Vagina (tissue), 2 donors: ENCODE measurements around the gene APOA1. TPM values are rescaled to one million over a fixed set of nuclear protein-coding genes. Genes with fewer than 3 reads are reported as not detected.

Experiments
- DNase-seq, 2 donors: peaks; one replicate each; pipeline ENCODE4 v3.0.0-alpha.2; 2017; ENCODE audit errors: extremely low spot score in 2 of 2
- H3K27ac ChIP-seq: fragments of 200-600 bp; sonication (generic); one replicate; pipeline ENCODE4 v1.5.1; 2019
- H3K27me3 ChIP-seq: fragments of 200-600 bp; sonication (generic); one replicate; pipeline ENCODE4 v1.5.1; 2019
- H3K36me3 ChIP-seq, 2 donors: fragments of 200-600 bp; sonication (generic); one replicate each; pipeline ENCODE4 v1.5.1; 2017 to 2019
- H3K4me1 ChIP-seq: fragments of 200-600 bp; sonication (generic); one replicate; pipeline ENCODE4 v1.5.1; 2019
- H3K4me3 ChIP-seq, 2 donors: fragments of 200-600 bp; sonication (generic); 1 replicate in 1 of 2; 2 replicates in 1 of 2; pipeline ENCODE4 v1.5.1; 2016 to 2019
- H3K9me3 ChIP-seq: fragments of 200-600 bp; sonication (generic); one replicate; pipeline ENCODE4 v1.5.1; 2019
- POLR2A ChIP-seq, 2 donors: fragments of 450-650 bp; IDR thresholded peaks; one replicate each; pipeline ENCODE4 v1.6.1; 2017; ENCODE audit warnings: antibody characterized with exemption in 2 of 2, mild to moderate bottlenecking in 2 of 2, moderate library complexity in 2 of 2
- POLR2AphosphoS5 ChIP-seq, 2 donors: sonication (generic); formaldehyde crosslinking; IDR thresholded peaks; one replicate each; pipeline ENCODE4 v1.9.0; 2017; ENCODE audit warnings: antibody characterized with exemption in 2 of 2, mild to moderate bottlenecking in 2 of 2, low read depth in 1 of 2; ENCODE audit not compliant: insufficient read depth in 1 of 2
- intact Hi-C: fragments of 100-400 bp; cut with DNase I; formaldehyde crosslinking; loops from one replicate; pipeline ENCODE4 v1.15.1; 2023
- total RNA-seq: library from RNA; depleted of rRNA; stranded (reverse); fragments of >200 nt; gene quantifications from one replicate; pipeline ENCODE4 v1.2.3, GENCODE V29; 2016
- TF ChIP-seq, protein P1 (sequence below), 3 experiments: fragments of 450-650 bp in 2 of 3; fragments of 200-600 bp in 1 of 3; sonication (generic) in 1 of 3; IDR thresholded peaks; one replicate each; pipeline ENCODE4 v1.5.1; 2017 to 2019; ENCODE audit warnings: antibody characterized with exemption in 3 of 3, mild to moderate bottlenecking in 2 of 3, moderate library complexity in 2 of 3

The APOA1 gene
- total RNA-seq, 1 donor from 2014 or later: 2.2 TPM

DNA sequence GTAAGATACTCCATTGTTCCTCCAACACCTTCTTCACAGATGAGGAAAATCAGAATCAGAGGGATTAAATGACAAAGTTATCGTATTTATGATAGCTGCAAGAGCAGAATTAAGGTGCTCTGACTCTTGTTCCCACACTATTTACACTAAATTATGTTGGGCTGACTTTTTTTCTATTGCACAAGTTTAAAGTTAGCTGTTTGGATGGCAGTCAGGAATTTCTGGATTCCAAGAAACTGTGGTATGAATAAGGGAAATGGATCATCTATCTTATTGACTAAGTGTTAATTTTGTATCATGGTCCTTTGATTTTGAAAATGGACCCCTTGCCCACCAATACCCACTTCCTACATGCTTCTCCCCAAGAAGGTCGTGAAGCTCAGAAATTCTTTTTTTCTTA lies 19.9 kb upstream of the APOA1 start:
- TF ChIP-seq, protein P1, sequence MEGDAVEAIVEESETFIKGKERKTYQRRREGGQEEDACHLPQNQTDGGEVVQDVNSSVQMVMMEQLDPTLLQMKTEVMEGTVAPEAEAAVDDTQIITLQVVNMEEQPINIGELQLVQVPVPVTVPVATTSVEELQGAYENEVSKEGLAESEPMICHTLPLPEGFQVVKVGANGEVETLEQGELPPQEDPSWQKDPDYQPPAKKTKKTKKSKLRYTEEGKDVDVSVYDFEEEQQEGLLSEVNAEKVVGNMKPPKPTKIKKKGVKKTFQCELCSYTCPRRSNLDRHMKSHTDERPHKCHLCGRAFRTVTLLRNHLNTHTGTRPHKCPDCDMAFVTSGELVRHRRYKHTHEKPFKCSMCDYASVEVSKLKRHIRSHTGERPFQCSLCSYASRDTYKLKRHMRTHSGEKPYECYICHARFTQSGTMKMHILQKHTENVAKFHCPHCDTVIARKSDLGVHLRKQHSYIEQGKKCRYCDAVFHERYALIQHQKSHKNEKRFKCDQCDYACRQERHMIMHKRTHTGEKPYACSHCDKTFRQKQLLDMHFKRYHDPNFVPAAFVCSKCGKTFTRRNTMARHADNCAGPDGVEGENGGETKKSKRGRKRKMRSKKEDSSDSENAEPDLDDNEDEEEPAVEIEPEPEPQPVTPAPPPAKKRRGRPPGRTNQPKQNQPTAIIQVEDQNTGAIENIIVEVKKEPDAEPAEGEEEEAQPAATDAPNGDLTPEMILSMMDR (IDR thresholded peaks at IDR 0.05): no peak
- TF ChIP-seq POLR2A (IDR thresholded peaks at IDR 0.05) (no peak), POLR2AphosphoS5 (IDR thresholded peaks at IDR 0.05; ENCODE audit: insufficient read depth in 1 of 2, low read depth in 1 of 2) (no peak)
- Histone ChIP-seq H3K27ac (no peak overlapping the region), H3K36me3 (peaks cover 0 to 42% of the 10 kb centered on the region in 2 donors), H3K4me3 (no peak overlapping the region), H3K9me3 (no peaks in the 10 kb centered on the region), H3K4me1 (peaks cover 21% of the 10 kb centered on the region), H3K27me3 (no peaks in the 10 kb centered on the region)
- no peak for DNase-seq
- intact Hi-C loops: no loop called here

DNA sequence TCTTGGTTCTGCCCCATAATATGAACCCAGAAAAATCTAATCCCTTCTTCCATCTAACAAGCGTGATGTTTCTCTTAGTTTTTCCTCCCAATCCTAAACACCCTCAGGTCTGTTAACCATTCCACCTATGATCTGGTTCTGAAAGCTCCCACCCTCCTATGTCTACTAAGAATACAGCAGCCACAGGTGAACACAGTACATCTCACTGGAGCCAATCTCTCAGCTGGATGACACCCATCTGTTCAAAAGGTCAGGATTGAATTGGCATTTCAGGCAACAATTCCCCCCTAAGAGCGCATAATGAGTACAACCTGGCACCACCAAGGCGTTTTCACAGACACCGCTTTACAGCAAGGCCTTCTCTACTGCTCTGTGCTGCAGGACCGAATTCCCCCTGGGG lies 19.0 kb upstream of the APOA1 start:
- intact Hi-C loops: no loop called here
- Histone ChIP-seq H3K36me3 (peaks cover 0 to 33% of the 10 kb centered on the region in 2 donors), H3K27me3 (no peaks in the 10 kb centered on the region), H3K9me3 (no peaks in the 10 kb centered on the region), H3K27ac (no peak overlapping the region), H3K4me1 (peaks cover 30% of the 10 kb centered on the region), H3K4me3 (no peak overlapping the region)
- DNase-seq: no peak
- TF ChIP-seq POLR2AphosphoS5 (IDR thresholded peaks at IDR 0.05; ENCODE audit: insufficient read depth in 1 of 2, low read depth in 1 of 2) (no peak), POLR2A (IDR thresholded peaks at IDR 0.05) (no peak)
- TF ChIP-seq, protein P1 (IDR thresholded peaks at IDR 0.05): no peak

DNA sequence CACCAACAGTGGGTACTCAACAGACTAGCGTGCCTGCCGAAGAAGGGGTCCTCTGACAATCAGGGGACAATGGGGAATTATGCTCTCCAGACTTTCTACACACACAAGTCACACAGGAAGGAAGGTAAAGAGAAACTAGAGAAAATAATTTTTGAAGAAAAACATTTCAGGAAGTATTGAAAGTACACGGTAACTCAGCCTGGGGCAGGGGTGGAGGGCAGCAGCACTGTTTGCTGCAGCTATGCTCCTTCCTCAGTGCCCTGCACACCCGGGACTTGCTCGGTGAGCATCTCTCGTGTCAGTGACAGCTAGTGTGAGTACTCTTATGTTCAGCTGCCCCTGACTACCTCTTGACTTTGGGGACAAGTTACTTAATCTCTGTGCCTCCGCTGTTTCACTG lies 18.0 kb upstream of the APOA1 start:
- H3K27me3 ChIP-seq: no peaks in the 10 kb centered on the region
- intact Hi-C loops: no loop called here
- DNase-seq: no peak
- no peak overlapping the region for H3K4me3 ChIP-seq
- no peaks in the 10 kb centered on the region for H3K9me3 ChIP-seq
- peaks cover 38% of the 10 kb centered on the region for H3K4me1 ChIP-seq
- peaks cover 0 to 24% of the 10 kb centered on the region in 2 donors for H3K36me3 ChIP-seq
- no peak for TF ChIP-seq POLR2A (IDR thresholded peaks at IDR 0.05)
- TF ChIP-seq, protein P1 (IDR thresholded peaks at IDR 0.05): no peak
- TF ChIP-seq POLR2AphosphoS5 (IDR thresholded peaks at IDR 0.05; ENCODE audit: insufficient read depth in 1 of 2, low read depth in 1 of 2): no peak
- H3K27ac ChIP-seq: no peak overlapping the region

DNA sequence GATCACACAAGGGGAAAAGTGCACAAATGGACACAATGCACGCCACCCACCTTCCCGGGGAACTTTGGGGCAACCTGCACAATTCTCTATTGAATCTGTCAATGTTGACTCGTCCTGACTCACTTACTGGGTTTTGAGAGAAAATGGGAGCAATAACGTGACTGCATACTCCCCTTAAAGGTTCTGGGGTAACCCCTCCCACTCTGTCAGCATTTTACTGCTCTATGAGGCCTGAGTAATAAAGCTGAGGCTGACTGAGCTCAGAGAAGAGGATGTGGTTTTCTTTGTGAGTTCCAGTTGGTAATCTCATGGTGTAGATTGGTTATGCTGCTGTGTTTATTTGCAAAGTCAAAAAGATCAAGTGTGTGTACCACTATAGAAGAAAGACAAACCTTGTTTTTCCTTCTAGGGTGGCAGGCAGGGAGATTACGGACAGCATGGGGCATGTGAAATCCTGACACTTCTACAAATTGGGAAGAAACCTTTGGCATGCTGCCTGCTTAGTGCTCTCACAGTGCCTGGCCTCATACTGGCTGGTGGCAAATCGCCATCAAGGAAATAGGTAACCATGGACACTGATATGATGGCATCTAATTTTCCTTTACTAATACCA lies 16.1 kb upstream of the APOA1 start:
- TF ChIP-seq, protein P1 (IDR thresholded peaks at IDR 0.05): no peak
- TF ChIP-seq POLR2AphosphoS5 (IDR thresholded peaks at IDR 0.05; ENCODE audit: insufficient read depth in 1 of 2, low read depth in 1 of 2) (no peak), POLR2A (IDR thresholded peaks at IDR 0.05) (no peak)
- H3K4me3 ChIP-seq: no peak overlapping the region
- no peaks in the 10 kb centered on the region for H3K9me3 ChIP-seq
- DNase-seq: no peak
- peak overlapping the region; percentile 53 for H3K27ac ChIP-seq
- peaks cover 0 to 17% of the 10 kb centered on the region in 2 donors for H3K36me3 ChIP-seq
- intact Hi-C loops: no loop called here
- peaks cover 38% of the 10 kb centered on the region for H3K4me1 ChIP-seq
- H3K27me3 ChIP-seq: no peaks in the 10 kb centered on the region

GRCh38 chr11:116852261-116853031 lies 15.0 kb upstream of the APOA1 start:
- H3K36me3 ChIP-seq: peaks cover 0 to 18% of the 10 kb centered on the region in 2 donors
- intact Hi-C loops: no loop called here
- H3K4me3 ChIP-seq: no peak overlapping the region
- TF ChIP-seq, protein P1 (IDR thresholded peaks at IDR 0.05): no peak
- TF ChIP-seq POLR2AphosphoS5 (IDR thresholded peaks at IDR 0.05; ENCODE audit: insufficient read depth in 1 of 2, low read depth in 1 of 2): peak in 1 of 2 donors; percentile 71
- peaks cover 38% of the 10 kb centered on the region for H3K4me1 ChIP-seq
- no peaks in the 10 kb centered on the region for H3K9me3 ChIP-seq
- peak overlapping the region; percentile 53 for H3K27ac ChIP-seq
- H3K27me3 ChIP-seq: no peaks in the 10 kb centered on the region
- DNase-seq: no peak
